ENCODE data around the gene PHC2.

Gene PHC2

DNA sequence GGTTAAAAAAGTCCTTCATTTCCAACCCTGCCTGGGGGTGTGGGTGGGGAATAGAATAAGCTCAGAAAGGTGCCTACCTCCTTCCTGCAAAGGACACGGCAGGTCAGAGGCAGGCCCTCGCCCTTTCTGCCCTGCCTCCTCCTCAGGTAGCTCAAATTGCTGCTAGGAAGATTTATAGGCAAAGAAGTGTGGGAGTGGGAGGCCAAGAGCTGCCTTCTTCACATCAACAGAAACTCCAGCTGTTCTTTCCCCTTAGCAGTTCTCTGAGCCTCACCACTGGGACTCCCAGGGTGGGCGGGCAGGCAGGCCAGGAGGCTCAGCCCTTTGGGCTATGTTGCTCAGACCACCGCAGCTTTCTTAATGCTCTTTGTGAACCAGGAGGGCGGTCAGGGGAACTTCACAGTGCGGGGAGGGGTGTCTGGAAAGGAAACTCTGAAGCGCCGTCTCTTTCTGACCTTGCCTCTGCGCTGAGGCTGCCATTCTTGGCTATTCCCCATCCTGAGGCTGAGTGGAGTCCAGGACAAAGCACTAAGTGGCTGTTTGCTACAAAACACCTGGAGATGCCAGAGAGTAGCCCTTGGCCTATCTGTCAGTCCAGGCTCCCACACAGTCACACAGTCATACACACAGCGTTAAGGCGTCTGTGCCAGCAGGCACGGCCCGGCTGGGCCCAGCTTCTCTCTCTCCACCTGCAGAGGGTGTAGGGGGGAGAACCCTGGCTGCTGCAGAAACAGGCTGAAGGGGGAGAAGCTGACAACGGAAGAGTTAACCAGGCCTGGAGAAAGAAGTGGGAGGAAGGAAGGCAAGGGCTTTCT lies 107.0 kb downstream of the PHC2 start:
- H3K27ac ChIP-seq (ENCODE audit: low read length) = no peak overlapping the region
- no peak overlapping the region for H3K4me3 ChIP-seq (ENCODE audit: low read depth in 1 of 2, low read length in 2 of 2)

DNA sequence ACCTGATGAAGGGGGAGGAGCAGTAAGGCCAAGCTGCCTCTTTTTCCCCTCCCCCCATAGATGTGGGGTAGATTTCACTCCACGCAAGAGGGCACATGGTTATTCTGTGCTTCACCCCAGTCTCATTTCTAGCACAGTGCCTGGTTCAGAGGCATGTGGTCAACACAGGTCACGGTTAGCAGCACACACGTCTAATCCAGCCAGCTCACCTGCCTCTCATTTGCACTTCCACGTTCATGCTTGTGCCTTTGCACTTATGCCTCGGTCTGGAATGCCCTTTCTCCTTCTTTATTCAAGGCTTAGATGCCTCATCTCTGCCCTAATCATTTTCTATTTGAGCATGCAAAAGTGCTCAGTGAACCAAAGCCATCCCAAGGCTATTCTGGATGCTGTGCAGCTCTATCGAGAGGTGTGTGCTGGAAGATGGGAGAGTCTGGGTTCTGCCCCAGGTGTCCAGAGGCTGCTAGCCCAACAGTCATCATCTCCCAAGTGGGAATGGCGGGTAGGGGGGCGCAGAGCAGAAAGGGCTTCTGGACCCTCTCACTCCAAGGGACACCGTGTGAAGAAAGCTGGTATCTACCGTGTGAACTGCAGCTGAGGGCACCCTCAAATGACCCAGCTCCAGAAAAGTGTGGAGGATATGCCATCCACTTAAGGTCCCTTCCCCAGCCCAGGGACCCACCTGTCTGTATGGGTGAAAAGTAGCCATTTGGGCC lies 107.9 kb downstream of the PHC2 start:
- Histone ChIP-seq H3K9me3 (ENCODE audit: control insufficient read depth in 1 of 2, low read length in 2 of 2) (no peaks in the 10 kb centered on the region), H3K4me3 (ENCODE audit: low read depth in 1 of 2, low read length in 2 of 2) (no peak overlapping the region), H3K27ac (ENCODE audit: low read length) (no peak overlapping the region), H3K36me3 (ENCODE audit: control insufficient read depth in 1 of 2, insufficient read depth in 2 of 2, low read length in 2 of 2) (peaks cover 51 to 57% of the 10 kb centered on the region in 2 donors), H3K27me3 (ENCODE audit: low read depth, low read length) (no peaks in the 10 kb centered on the region), H3K4me1 (ENCODE audit: control insufficient read depth in 1 of 2, insufficient read depth in 2 of 2, low read length in 2 of 2) (peaks cover 6 to 29% of the 10 kb centered on the region in 2 donors)

More for the DNA sequence above, 107.0 kb downstream of the PHC2 start:
- Histone ChIP-seq H3K27me3 (ENCODE audit: low read depth, low read length) (no peaks in the 10 kb centered on the region), H3K9me3 (ENCODE audit: control insufficient read depth in 1 of 2, low read length in 2 of 2) (no peaks in the 10 kb centered on the region), H3K4me1 (ENCODE audit: control insufficient read depth in 1 of 2, insufficient read depth in 2 of 2, low read length in 2 of 2) (peaks cover 6 to 36% of the 10 kb centered on the region in 2 donors), H3K36me3 (ENCODE audit: control insufficient read depth in 1 of 2, insufficient read depth in 2 of 2, low read length in 2 of 2) (peaks cover 60 to 65% of the 10 kb centered on the region in 2 donors)

DNA sequence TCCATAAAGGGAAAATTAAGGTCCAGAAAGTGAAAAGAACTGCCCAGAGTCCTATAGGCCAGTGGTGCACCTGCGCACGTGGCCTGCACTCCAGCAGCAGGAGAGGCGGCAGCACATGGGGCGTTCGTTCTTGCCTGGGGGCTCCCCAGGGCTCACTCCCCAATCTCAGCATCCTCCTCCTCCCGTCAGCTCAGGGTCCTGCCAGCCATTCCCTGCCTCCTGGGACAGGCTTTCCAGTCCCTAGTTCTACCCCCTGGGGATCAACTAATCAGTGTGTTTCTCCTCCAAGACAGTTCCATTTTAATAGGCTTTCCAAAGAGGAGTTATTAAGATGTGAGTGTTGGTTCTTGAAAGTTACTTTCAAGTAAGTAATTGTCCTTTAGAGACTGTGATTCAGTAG lies 108.8 kb downstream of the PHC2 start:
- Histone ChIP-seq H3K27me3 (ENCODE audit: low read depth, low read length) (no peaks in the 10 kb centered on the region), H3K27ac (ENCODE audit: low read length) (no peak overlapping the region), H3K9me3 (ENCODE audit: control insufficient read depth in 1 of 2, low read length in 2 of 2) (no peaks in the 10 kb centered on the region), H3K4me3 (ENCODE audit: low read depth in 1 of 2, low read length in 2 of 2) (no peak overlapping the region), H3K36me3 (ENCODE audit: control insufficient read depth in 1 of 2, insufficient read depth in 2 of 2, low read length in 2 of 2) (peaks cover 44 to 49% of the 10 kb centered on the region in 2 donors), H3K4me1 (ENCODE audit: control insufficient read depth in 1 of 2, insufficient read depth in 2 of 2, low read length in 2 of 2) (peaks cover 0 to 21% of the 10 kb centered on the region in 2 donors)

GRCh38 chr1:33321178-33321577 lies 109.7 kb downstream of the PHC2 start:
- Histone ChIP-seq H3K27me3 (ENCODE audit: low read depth, low read length) (no peaks in the 10 kb centered on the region), H3K4me3 (ENCODE audit: low read depth in 1 of 2, low read length in 2 of 2) (no peak overlapping the region), H3K4me1 (ENCODE audit: control insufficient read depth in 1 of 2, insufficient read depth in 2 of 2, low read length in 2 of 2) (peaks cover 0 to 18% of the 10 kb centered on the region in 2 donors), H3K36me3 (ENCODE audit: control insufficient read depth in 1 of 2, insufficient read depth in 2 of 2, low read length in 2 of 2) (peaks cover 37 to 41% of the 10 kb centered on the region in 2 donors), H3K9me3 (ENCODE audit: control insufficient read depth in 1 of 2, low read length in 2 of 2) (no peaks in the 10 kb centered on the region), H3K27ac (ENCODE audit: low read length) (no peak overlapping the region)

- Histone ChIP-seq H3K27ac (ENCODE audit: low read length) (no peak within 1 kb of the TSS), H3K36me3 (ENCODE audit: control insufficient read depth in 1 of 2, insufficient read depth in 2 of 2, low read length in 2 of 2) (peaks cover 32 to 36% of the 10 kb centered on the region in 2 donors), H3K27me3 (ENCODE audit: low read depth, low read length) (no peaks in the 10 kb centered on the region)
Measured at GRCh38 chr1:33320619-33321165, 110.2 kb downstream of the PHC2 start, which contains the start of gene A3GALT2. TSS of gene A3GALT2 (minus strand) at chr1:33321098. CDS start at chr1:33321098, 0 bp downstream.

DNA sequence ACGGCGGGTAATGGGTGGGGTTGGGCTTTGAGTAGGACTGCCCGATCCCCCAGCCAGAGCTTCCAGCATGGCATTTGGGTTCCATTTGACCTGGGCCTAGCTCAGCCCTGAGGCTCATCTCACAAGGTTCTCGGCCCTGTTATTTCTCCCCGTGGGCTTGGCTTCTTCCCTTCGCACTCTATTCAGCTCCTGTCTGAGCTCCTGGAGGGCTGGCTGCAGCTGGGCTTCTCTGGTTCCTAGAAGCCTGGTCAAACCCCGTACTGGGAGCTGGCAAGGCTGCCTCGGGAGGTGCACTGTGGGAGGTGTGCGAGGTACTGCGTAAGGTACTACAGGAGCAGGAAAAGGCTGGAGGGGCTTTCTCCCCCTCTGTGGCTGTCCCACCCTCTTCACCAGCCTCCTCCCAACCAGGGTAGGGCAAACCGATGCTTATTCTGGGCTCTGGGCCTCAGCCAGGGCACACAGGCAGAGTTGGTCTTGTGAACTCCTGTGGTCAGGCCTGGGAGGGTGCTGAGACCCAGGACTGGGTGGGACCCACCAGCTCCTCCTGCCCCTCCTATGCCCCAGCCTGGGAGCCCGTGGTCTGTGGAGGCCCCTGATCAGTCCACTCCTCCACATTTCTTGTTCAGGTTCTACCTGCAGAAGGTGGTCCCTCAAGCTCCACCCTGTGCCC lies 110.8 kb downstream of the PHC2 start:
- H3K4me3 ChIP-seq (ENCODE audit: low read depth in 1 of 2, low read length in 2 of 2) = no peak overlapping the region
- H3K27ac ChIP-seq (ENCODE audit: low read length) = no peak overlapping the region
- peaks cover 0 to 13% of the 10 kb centered on the region in 2 donors for H3K4me1 ChIP-seq (ENCODE audit: control insufficient read depth in 1 of 2, insufficient read depth in 2 of 2, low read length in 2 of 2)
- peaks cover 26 to 30% of the 10 kb centered on the region in 2 donors for H3K36me3 ChIP-seq (ENCODE audit: control insufficient read depth in 1 of 2, insufficient read depth in 2 of 2, low read length in 2 of 2)
- no peaks in the 10 kb centered on the region for H3K9me3 ChIP-seq (ENCODE audit: control insufficient read depth in 1 of 2, low read length in 2 of 2)
- H3K27me3 ChIP-seq (ENCODE audit: low read depth, low read length) = no peaks in the 10 kb centered on the region

More at GRCh38 chr1:33320619-33321165, 110.2 kb downstream of the PHC2 start, which contains the start of gene A3GALT2:
- H3K4me3 ChIP-seq (ENCODE audit: low read depth in 1 of 2, low read length in 2 of 2) = no peak within 1 kb of the TSS
- H3K4me1 ChIP-seq (ENCODE audit: control insufficient read depth in 1 of 2, insufficient read depth in 2 of 2, low read length in 2 of 2) = peaks cover 0 to 18% of the 10 kb centered on the region in 2 donors
- H3K9me3 ChIP-seq (ENCODE audit: control insufficient read depth in 1 of 2, low read length in 2 of 2) = no peaks in the 10 kb centered on the region

GRCh38 chr1:33319186-33319948 lies 111.5 kb downstream of the PHC2 start:
- Histone ChIP-seq H3K4me3 (ENCODE audit: low read depth in 1 of 2, low read length in 2 of 2) (no peak overlapping the region), H3K4me1 (ENCODE audit: control insufficient read depth in 1 of 2, insufficient read depth in 2 of 2, low read length in 2 of 2) (peaks cover 0 to 6% of the 10 kb centered on the region in 2 donors), H3K27me3 (ENCODE audit: low read depth, low read length) (no peaks in the 10 kb centered on the region), H3K27ac (ENCODE audit: low read length) (no peak overlapping the region), H3K9me3 (ENCODE audit: control insufficient read depth in 1 of 2, low read length in 2 of 2) (no peaks in the 10 kb centered on the region), H3K36me3 (ENCODE audit: control insufficient read depth in 1 of 2, insufficient read depth in 2 of 2, low read length in 2 of 2) (peaks cover 18 to 23% of the 10 kb centered on the region in 2 donors)

GRCh38 chr1:33317946-33318345 lies 112.9 kb downstream of the PHC2 start:
- Histone ChIP-seq H3K36me3 (ENCODE audit: control insufficient read depth in 1 of 2, insufficient read depth in 2 of 2, low read length in 2 of 2) (peaks cover 4 to 9% of the 10 kb centered on the region in 2 donors), H3K27ac (ENCODE audit: low read length) (no peak overlapping the region), H3K9me3 (ENCODE audit: control insufficient read depth in 1 of 2, low read length in 2 of 2) (no peaks in the 10 kb centered on the region), H3K4me3 (ENCODE audit: low read depth in 1 of 2, low read length in 2 of 2) (no peak overlapping the region), H3K4me1 (ENCODE audit: control insufficient read depth in 1 of 2, insufficient read depth in 2 of 2, low read length in 2 of 2) (no peaks in the 10 kb centered on the region), H3K27me3 (ENCODE audit: low read depth, low read length) (no peaks in the 10 kb centered on the region)

GRCh38 chr1:33317354-33317753 lies 113.5 kb downstream of the PHC2 start:
- H3K36me3 ChIP-seq (ENCODE audit: control insufficient read depth in 1 of 2, insufficient read depth in 2 of 2, low read length in 2 of 2) = peaks cover 0 to 3% of the 10 kb centered on the region in 2 donors
- no peaks in the 10 kb centered on the region for H3K9me3 ChIP-seq (ENCODE audit: control insufficient read depth in 1 of 2, low read length in 2 of 2)
- no peaks in the 10 kb centered on the region for H3K27me3 ChIP-seq (ENCODE audit: low read depth, low read length)
- H3K27ac ChIP-seq (ENCODE audit: low read length) = no peak overlapping the region
- H3K4me3 ChIP-seq (ENCODE audit: low read depth in 1 of 2, low read length in 2 of 2) = no peak overlapping the region
- no peaks in the 10 kb centered on the region for H3K4me1 ChIP-seq (ENCODE audit: control insufficient read depth in 1 of 2, insufficient read depth in 2 of 2, low read length in 2 of 2)

DNA sequence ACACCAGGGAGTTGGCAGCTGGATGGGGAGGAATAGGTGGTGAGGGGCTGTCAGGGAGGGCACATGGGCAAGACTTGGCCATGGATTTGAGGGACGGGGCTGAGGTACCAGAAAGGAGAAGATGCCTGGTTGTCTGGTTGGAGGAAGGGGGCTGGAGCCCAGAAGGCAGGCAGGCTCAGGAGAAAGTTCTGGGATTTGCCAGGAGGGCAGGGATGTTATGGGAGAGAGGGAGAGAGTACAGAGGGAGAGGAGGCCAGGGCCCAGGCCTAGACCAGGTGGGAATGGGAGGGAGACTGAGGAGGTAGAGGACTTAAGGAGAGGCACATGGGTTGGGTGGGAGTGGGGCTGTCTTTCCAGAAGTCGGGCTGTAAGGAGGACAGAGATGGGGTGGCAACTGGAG lies 114.3 kb downstream of the PHC2 start:
- Histone ChIP-seq H3K9me3 (ENCODE audit: control insufficient read depth in 1 of 2, low read length in 2 of 2) (no peaks in the 10 kb centered on the region), H3K36me3 (ENCODE audit: control insufficient read depth in 1 of 2, insufficient read depth in 2 of 2, low read length in 2 of 2) (no peaks in the 10 kb centered on the region), H3K4me3 (ENCODE audit: low read depth in 1 of 2, low read length in 2 of 2) (no peak overlapping the region), H3K4me1 (ENCODE audit: control insufficient read depth in 1 of 2, insufficient read depth in 2 of 2, low read length in 2 of 2) (no peaks in the 10 kb centered on the region), H3K27me3 (ENCODE audit: low read depth, low read length) (no peaks in the 10 kb centered on the region), H3K27ac (ENCODE audit: low read length) (no peak overlapping the region)
